ENCODE measurements around the gene ABCA13. TPM values are rescaled to one million over a fixed set of nuclear protein-coding genes. Genes with fewer than 3 reads are reported as not detected.

ABCA13 gene
- total RNA-seq, 1 donor from 2014 or later = not detected

DNA sequence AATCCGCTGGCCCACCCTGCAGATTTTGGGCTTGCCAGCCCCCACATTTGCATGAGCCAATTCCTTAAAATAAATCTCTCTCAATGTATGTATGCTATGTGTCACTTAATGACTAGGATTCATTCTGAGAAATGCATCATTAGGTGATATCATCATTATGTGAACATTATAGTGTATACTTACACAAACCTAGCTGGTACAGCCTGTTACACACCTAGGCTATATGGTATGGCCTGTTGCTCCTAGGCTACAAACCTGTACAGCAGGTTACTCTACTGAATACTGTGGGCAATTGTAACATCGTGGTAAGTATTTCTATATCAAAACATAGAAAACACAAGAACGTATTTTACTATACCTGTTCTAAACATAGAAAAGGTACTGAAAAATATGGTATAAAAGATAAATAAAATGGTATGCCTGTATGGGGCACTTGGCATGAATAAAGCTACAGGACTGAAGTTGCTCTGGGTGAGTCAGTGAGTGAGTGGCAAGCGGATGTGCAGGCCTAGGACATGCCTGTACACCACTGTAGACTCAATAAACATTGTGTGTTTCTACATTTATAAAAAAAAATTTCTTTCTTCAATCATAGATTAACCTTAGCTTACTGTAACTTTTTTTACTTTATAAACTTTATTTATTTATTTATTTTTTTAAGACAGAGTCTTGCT is 135.9 kb downstream of the ABCA13 start:
- DNase-seq (ENCODE audit: low spot score) = no peak
- Histone ChIP-seq H3K9me3 (ENCODE audit: low read depth) (no peaks in the 10 kb centered on the region), H3K27me3 (no peaks in the 10 kb centered on the region), H3K4me3 (no peak overlapping the region), H3K4me2 (no peak overlapping the region), H4K20me1 (ENCODE audit: low read depth) (no peaks in the 10 kb centered on the region), H3K79me2 (ENCODE audit: low read depth) (no peaks in the 10 kb centered on the region), H3K36me3 (no peaks in the 10 kb centered on the region), H3F3A (ENCODE audit: low read depth) (no peaks in the 10 kb centered on the region), H3K4me1 (no peaks in the 10 kb centered on the region), H2AFZ (replicated peaks) (no peak overlapping the region), H3K27ac (no peak overlapping the region), H3K9ac (no peak overlapping the region)
- no peak overlapping the region for H3K27ac Mint-ChIP-seq
- TF ChIP-seq, protein P1, sequence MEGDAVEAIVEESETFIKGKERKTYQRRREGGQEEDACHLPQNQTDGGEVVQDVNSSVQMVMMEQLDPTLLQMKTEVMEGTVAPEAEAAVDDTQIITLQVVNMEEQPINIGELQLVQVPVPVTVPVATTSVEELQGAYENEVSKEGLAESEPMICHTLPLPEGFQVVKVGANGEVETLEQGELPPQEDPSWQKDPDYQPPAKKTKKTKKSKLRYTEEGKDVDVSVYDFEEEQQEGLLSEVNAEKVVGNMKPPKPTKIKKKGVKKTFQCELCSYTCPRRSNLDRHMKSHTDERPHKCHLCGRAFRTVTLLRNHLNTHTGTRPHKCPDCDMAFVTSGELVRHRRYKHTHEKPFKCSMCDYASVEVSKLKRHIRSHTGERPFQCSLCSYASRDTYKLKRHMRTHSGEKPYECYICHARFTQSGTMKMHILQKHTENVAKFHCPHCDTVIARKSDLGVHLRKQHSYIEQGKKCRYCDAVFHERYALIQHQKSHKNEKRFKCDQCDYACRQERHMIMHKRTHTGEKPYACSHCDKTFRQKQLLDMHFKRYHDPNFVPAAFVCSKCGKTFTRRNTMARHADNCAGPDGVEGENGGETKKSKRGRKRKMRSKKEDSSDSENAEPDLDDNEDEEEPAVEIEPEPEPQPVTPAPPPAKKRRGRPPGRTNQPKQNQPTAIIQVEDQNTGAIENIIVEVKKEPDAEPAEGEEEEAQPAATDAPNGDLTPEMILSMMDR (IDR thresholded peaks at IDR 0.05) = no peak
- peaks cover 5% of the 10 kb centered on the region for H3K9me3 Mint-ChIP-seq
- H3K27me3 Mint-ChIP-seq (ENCODE audit: insufficient read depth, low read depth) = no peaks in the 10 kb centered on the region
- no peaks in the 10 kb centered on the region for H3K36me3 Mint-ChIP-seq
- H3K4me1 Mint-ChIP-seq = no peaks in the 10 kb centered on the region
- no peak overlapping the region for H3K4me3 Mint-ChIP-seq

DNA sequence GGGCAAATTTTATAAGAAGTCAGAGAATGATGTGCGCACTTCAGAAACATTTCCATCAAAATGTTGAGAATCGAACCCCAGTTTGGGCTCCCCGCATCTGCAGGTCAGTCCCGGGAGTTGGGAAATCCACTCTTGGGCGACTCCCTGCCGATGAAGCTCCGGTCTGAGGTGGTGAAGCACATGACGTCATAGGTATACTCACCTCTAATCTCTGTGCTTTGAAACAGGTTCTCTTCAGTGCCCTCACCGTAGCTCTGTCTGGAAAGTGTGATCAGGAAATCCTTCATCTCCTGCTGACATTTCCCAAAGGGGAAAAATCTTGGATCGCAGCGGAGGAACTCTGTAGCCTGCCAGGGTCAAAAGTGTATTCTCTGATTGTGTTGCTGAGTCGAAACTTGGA is 138.5 kb downstream of the ABCA13 start:
- Mint-ChIP-seq H3K9me3 (no peaks in the 10 kb centered on the region), H3K27me3 (ENCODE audit: insufficient read depth, low read depth) (peaks cover 2% of the 10 kb centered on the region), H3K4me1 (no peaks in the 10 kb centered on the region), H3K27ac (no peak overlapping the region), H3K36me3 (no peaks in the 10 kb centered on the region), H3K4me3 (no peak overlapping the region)
- Histone ChIP-seq H3K27me3 (no peaks in the 10 kb centered on the region), H3K36me3 (no peaks in the 10 kb centered on the region), H3K9me3 (ENCODE audit: low read depth) (no peaks in the 10 kb centered on the region), H3K79me2 (ENCODE audit: low read depth) (no peaks in the 10 kb centered on the region), H3K4me1 (no peaks in the 10 kb centered on the region), H3K4me3 (no peak overlapping the region), H3K4me2 (no peak overlapping the region), H3F3A (ENCODE audit: low read depth) (no peaks in the 10 kb centered on the region), H4K20me1 (ENCODE audit: low read depth) (no peaks in the 10 kb centered on the region), H3K27ac (no peak overlapping the region), H3K9ac (no peak overlapping the region), H2AFZ (replicated peaks) (no peak overlapping the region)
- no peak for TF ChIP-seq EZH2 (IDR thresholded peaks at IDR 0.05)
- TF ChIP-seq, protein P1 (IDR thresholded peaks at IDR 0.05) = no peak
- DNase-seq (ENCODE audit: low spot score) = no peak

DNA sequence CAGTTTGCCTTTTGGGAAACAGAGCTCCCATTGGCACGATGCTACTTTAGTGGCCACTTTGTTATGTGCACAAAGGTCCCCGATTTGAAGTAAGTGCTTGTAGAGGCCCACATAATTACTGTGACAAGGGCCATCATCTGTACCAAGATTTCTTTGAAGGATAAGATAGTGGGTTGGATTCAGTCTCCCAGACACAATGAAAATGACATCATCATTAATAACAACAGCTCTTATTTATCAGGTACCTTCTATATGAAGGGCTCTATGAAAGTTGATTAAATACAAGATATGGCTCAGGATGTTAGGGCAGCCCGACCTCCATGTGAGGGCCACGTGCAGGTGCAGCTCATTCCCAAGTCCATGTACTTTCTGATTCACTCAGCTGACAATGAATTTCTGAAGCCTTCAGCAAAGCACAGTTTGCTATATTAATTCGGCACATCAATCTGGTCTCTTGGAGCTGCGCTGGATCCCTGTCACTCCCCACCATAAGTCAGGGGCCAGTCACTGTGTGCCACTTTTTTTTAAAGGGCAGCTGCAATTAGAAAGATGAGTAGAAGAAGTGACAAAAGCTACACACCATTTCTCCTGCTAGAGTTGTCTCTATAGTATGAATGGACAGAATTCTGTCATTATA is 140.3 kb downstream of the ABCA13 start:
- Mint-ChIP-seq H3K27ac (no peak overlapping the region), H3K27me3 (ENCODE audit: insufficient read depth, low read depth) (peaks cover 2% of the 10 kb centered on the region), H3K9me3 (no peaks in the 10 kb centered on the region), H3K4me3 (no peak overlapping the region), H3K4me1 (no peaks in the 10 kb centered on the region), H3K36me3 (no peaks in the 10 kb centered on the region)
- no peak overlapping the region for H3K4me3 ChIP-seq
- H3K27ac ChIP-seq = no peak overlapping the region
- H3K4me1 ChIP-seq = no peaks in the 10 kb centered on the region
- H3K9ac ChIP-seq = no peak overlapping the region
- TF ChIP-seq EZH2 (IDR thresholded peaks at IDR 0.05) (no peak), EZH2phosphoT487 (IDR thresholded peaks at IDR 0.05) (no peak)
- TF ChIP-seq, protein P1 (IDR thresholded peaks at IDR 0.05) = no peak
- H2AFZ ChIP-seq (replicated peaks) = no peak overlapping the region
- no peaks in the 10 kb centered on the region for H3K9me3 ChIP-seq (ENCODE audit: low read depth)
- H3F3A ChIP-seq (ENCODE audit: low read depth) = no peaks in the 10 kb centered on the region
- H3K4me2 ChIP-seq = no peak overlapping the region
- no peaks in the 10 kb centered on the region for H3K27me3 ChIP-seq
- no peak for DNase-seq (ENCODE audit: low spot score)
- no peaks in the 10 kb centered on the region for H4K20me1 ChIP-seq (ENCODE audit: low read depth)
- no peaks in the 10 kb centered on the region for H3K36me3 ChIP-seq
- H3K79me2 ChIP-seq (ENCODE audit: low read depth) = no peaks in the 10 kb centered on the region

All from neural progenitor cell (in vitro differentiated cells).